Stimulated activated naive CD8-positive, alpha-beta T cell treated with anti-CD3 and anti-CD28 coated beads, Interleukin-15, Interleukin-2, amounts not matched to agents 100 ng/mL and 50 ng/mL, for 24 hours (primary cell): Measurements from ENCODE around the gene RBM15.

Experiments
- H3K27ac Mint-ChIP-seq: one replicate; pipeline ENCODE4 v1.8.0; 2021; ENCODE audit warnings: mild to moderate bottlenecking, mixed read lengths
- H3K27me3 Mint-ChIP-seq: one replicate; pipeline ENCODE4 v1.8.0; 2021; ENCODE audit warnings: mixed read lengths
- H3K36me3 Mint-ChIP-seq: one replicate; pipeline ENCODE4 v1.8.0; 2021; ENCODE audit warnings: low read depth, mixed read lengths
- H3K4me1 Mint-ChIP-seq: one replicate; pipeline ENCODE4 v1.8.0; 2021; ENCODE audit warnings: low read depth, mixed read lengths
- H3K4me3 Mint-ChIP-seq: one replicate; pipeline ENCODE4 v1.8.0; 2021; ENCODE audit warnings: mild to moderate bottlenecking, mixed read lengths
- H3K9me3 Mint-ChIP-seq: one replicate; pipeline ENCODE4 v1.8.0; 2021; ENCODE audit warnings: mixed read lengths

RBM15 gene

GRCh38 chr1:110360431-110360830, 21.3 kb downstream of the RBM15 start:
- peaks cover 12% of the 10 kb centered on the region for H3K4me1 Mint-ChIP-seq
- H3K27me3 Mint-ChIP-seq, result no peaks in the 10 kb centered on the region
- H3K27ac Mint-ChIP-seq, result no peak overlapping the region
- H3K4me3 Mint-ChIP-seq, result no peak overlapping the region
- H3K36me3 Mint-ChIP-seq, result peaks cover 49% of the 10 kb centered on the region
- no peaks in the 10 kb centered on the region for H3K9me3 Mint-ChIP-seq

GRCh38 chr1:110361856-110362255, 22.7 kb downstream of the RBM15 start:
- H3K4me3 Mint-ChIP-seq, result no peak overlapping the region
- H3K27ac Mint-ChIP-seq, result no peak overlapping the region
- H3K4me1 Mint-ChIP-seq, result no peaks in the 10 kb centered on the region
- no peaks in the 10 kb centered on the region for H3K9me3 Mint-ChIP-seq
- no peaks in the 10 kb centered on the region for H3K27me3 Mint-ChIP-seq
- H3K36me3 Mint-ChIP-seq, result peaks cover 49% of the 10 kb centered on the region

- Mint-ChIP-seq H3K27ac (no peak overlapping the region), H3K36me3 (peaks cover 41% of the 10 kb centered on the region), H3K4me1 (no peaks in the 10 kb centered on the region), H3K9me3 (no peaks in the 10 kb centered on the region), H3K27me3 (no peaks in the 10 kb centered on the region), H3K4me3 (no peak overlapping the region)
These were observed 25.0 kb downstream of the RBM15 start for GRCh38 chr1:110364221-110364620.

- no peaks in the 10 kb centered on the region for H3K27me3 Mint-ChIP-seq
- H3K27ac Mint-ChIP-seq, result no peak overlapping the region
- no peak overlapping the region for H3K4me3 Mint-ChIP-seq
- peaks cover 33% of the 10 kb centered on the region for H3K36me3 Mint-ChIP-seq
- H3K9me3 Mint-ChIP-seq, result no peaks in the 10 kb centered on the region
- H3K4me1 Mint-ChIP-seq, result peaks cover 11% of the 10 kb centered on the region
These were observed 31.6 kb downstream of the RBM15 start for GRCh38 chr1:110370827-110371226.

GRCh38 chr1:110375490-110375889, 36.3 kb downstream of the RBM15 start:
- H3K4me1 Mint-ChIP-seq, result peaks cover 9% of the 10 kb centered on the region
- H3K4me3 Mint-ChIP-seq, result no peak overlapping the region
- H3K9me3 Mint-ChIP-seq, result no peaks in the 10 kb centered on the region
- H3K36me3 Mint-ChIP-seq, result peaks cover 43% of the 10 kb centered on the region
- H3K27ac Mint-ChIP-seq, result no peak overlapping the region
- no peaks in the 10 kb centered on the region for H3K27me3 Mint-ChIP-seq

GRCh38 chr1:110380672-110381283, 41.6 kb downstream of the RBM15 start:
- no peak overlapping the region for H3K4me3 Mint-ChIP-seq
- H3K4me1 Mint-ChIP-seq, result peaks cover 25% of the 10 kb centered on the region
- no peaks in the 10 kb centered on the region for H3K9me3 Mint-ChIP-seq

GRCh38 chr1:110383251-110383990, 44.2 kb downstream of the RBM15 start:
- Mint-ChIP-seq H3K36me3 (peaks cover 27% of the 10 kb centered on the region), H3K4me3 (peak overlapping the region; percentile 22)

More at GRCh38 chr1:110380672-110381283, 41.6 kb downstream of the RBM15 start:
- Mint-ChIP-seq H3K27me3 (no peaks in the 10 kb centered on the region), H3K27ac (no peak overlapping the region), H3K36me3 (peaks cover 41% of the 10 kb centered on the region)

GRCh38 chr1:110384581-110385321, 45.6 kb downstream of the RBM15 start:
- Mint-ChIP-seq H3K27ac (no peak overlapping the region), H3K9me3 (no peaks in the 10 kb centered on the region), H3K36me3 (peaks cover 17% of the 10 kb centered on the region), H3K4me1 (peaks cover 31% of the 10 kb centered on the region), H3K4me3 (peak overlapping the region; percentile 32), H3K27me3 (no peaks in the 10 kb centered on the region)

More at GRCh38 chr1:110383251-110383990, 44.2 kb downstream of the RBM15 start:
- H3K4me1 Mint-ChIP-seq, result peaks cover 31% of the 10 kb centered on the region
- no peaks in the 10 kb centered on the region for H3K27me3 Mint-ChIP-seq
- no peaks in the 10 kb centered on the region for H3K9me3 Mint-ChIP-seq
- H3K27ac Mint-ChIP-seq, result peak overlapping the region; percentile 75

- Mint-ChIP-seq H3K36me3 (peaks cover 11% of the 10 kb centered on the region), H3K4me3 (no peak overlapping the region), H3K9me3 (no peaks in the 10 kb centered on the region), H3K27ac (no peak overlapping the region), H3K27me3 (no peaks in the 10 kb centered on the region), H3K4me1 (peaks cover 26% of the 10 kb centered on the region)
These were observed 46.2 kb downstream of the RBM15 start for GRCh38 chr1:110385369-110385768.

- Mint-ChIP-seq H3K9me3 (no peaks in the 10 kb centered on the region), H3K4me1 (peaks cover 26% of the 10 kb centered on the region), H3K27ac (no peak overlapping the region)
These were observed 48.0 kb downstream of the RBM15 start for GRCh38 chr1:110387048-110387754.

GRCh38 chr1:110390096-110390495, 50.9 kb downstream of the RBM15 start:
- H3K4me3 Mint-ChIP-seq, result no peak overlapping the region
- H3K36me3 Mint-ChIP-seq, result peaks cover 8% of the 10 kb centered on the region
- H3K9me3 Mint-ChIP-seq, result no peaks in the 10 kb centered on the region
- H3K4me1 Mint-ChIP-seq, result peaks cover 9% of the 10 kb centered on the region
- no peaks in the 10 kb centered on the region for H3K27me3 Mint-ChIP-seq
- H3K27ac Mint-ChIP-seq, result no peak overlapping the region

More at GRCh38 chr1:110387048-110387754, 48.0 kb downstream of the RBM15 start:
- no peaks in the 10 kb centered on the region for H3K27me3 Mint-ChIP-seq
- peaks cover 4% of the 10 kb centered on the region for H3K36me3 Mint-ChIP-seq
- H3K4me3 Mint-ChIP-seq, result no peak overlapping the region

GRCh38 chr1:110390692-110391245, 51.6 kb downstream of the RBM15 start, which contains the start of gene SLC16A4:
Gene SLC16A4 (minus strand): TSS chr1:110391026. CDS start chr1:110389323, 1,703 bp downstream.
- Mint-ChIP-seq H3K4me1 (peaks cover 6% of the 10 kb centered on the region), H3K9me3 (no peaks in the 10 kb centered on the region), H3K36me3 (peaks cover 14% of the 10 kb centered on the region), H3K27me3 (no peaks in the 10 kb centered on the region), H3K4me3 (no peak within 1 kb of the TSS), H3K27ac (no peak within 1 kb of the TSS)

- Mint-ChIP-seq H3K27ac (no peak overlapping the region), H3K36me3 (peaks cover 22% of the 10 kb centered on the region), H3K9me3 (no peaks in the 10 kb centered on the region), H3K27me3 (no peaks in the 10 kb centered on the region), H3K4me3 (no peak overlapping the region), H3K4me1 (no peaks in the 10 kb centered on the region)
These were observed 54.1 kb downstream of the RBM15 start for GRCh38 chr1:110393286-110393685.

- Mint-ChIP-seq H3K27me3 (no peaks in the 10 kb centered on the region), H3K27ac (no peak overlapping the region), H3K9me3 (no peaks in the 10 kb centered on the region), H3K4me1 (no peaks in the 10 kb centered on the region), H3K4me3 (no peak overlapping the region), H3K36me3 (peaks cover 24% of the 10 kb centered on the region)
These were observed 54.7 kb downstream of the RBM15 start for GRCh38 chr1:110393691-110394492.
